ENCODE measurements around the gene RPS16.

RPS16 gene

GRCh38 chr19:39423258-39424086, 12.3 kb downstream of the RPS16 start:
- CTCF ChIA-PET = interaction anchor here (0.6 kb wide), 1 partner anchor 128 kb away, joined by 7 read pairs; no protein-coding TSS in a partner anchor

GRCh38 chr19:39422020-39422419, 13.7 kb downstream of the RPS16 start:
- POLR2A ChIA-PET = interaction anchor here (6.8 kb wide), 1 partner anchor 14 kb away, joined by 78 read pairs; the partner anchor contains the start of gene RPS16
- CTCF ChIA-PET = no interaction called here
- DNase-seq (ENCODE audit: extremely low spot score) = no peak
- no peak for TF ChIP-seq TARDBP (IDR thresholded peaks at IDR 0.05)
- no peak for TF ChIP-seq FOXK2 (IDR thresholded peaks at IDR 0.05)
- TF ChIP-seq L3MBTL2 (conservative IDR thresholded peaks at IDR 0.05) = no peak
- TF ChIP-seq ARNT (IDR thresholded peaks at IDR 0.05) = no peak
- no peak for TF ChIP-seq BHLHE40 (IDR thresholded peaks at IDR 0.05; ENCODE audit: borderline replicate concordance)
- no peak for TF ChIP-seq PKNOX1 (IDR thresholded peaks at IDR 0.05)
- TF ChIP-seq SP1 (IDR thresholded peaks at IDR 0.05) = no peak

More at GRCh38 chr19:39423258-39424086, 12.3 kb downstream of the RPS16 start:
- POLR2A ChIA-PET = interaction anchor here (1.0 to 3.4 kb wide), 4 partner anchors 9 to 22 kb away, joined by 3 to 30 read pairs (median 6); partner anchors contain the start of gene RPS16
- DNase-seq (ENCODE audit: extremely low spot score) = no peak
- no peak for TF ChIP-seq PKNOX1 (IDR thresholded peaks at IDR 0.05)
- TF ChIP-seq FOXK2 (IDR thresholded peaks at IDR 0.05) = no peak
- no peak for TF ChIP-seq SP1 (IDR thresholded peaks at IDR 0.05)
- no peak for TF ChIP-seq ELF4 (IDR thresholded peaks at IDR 0.05)
- TF ChIP-seq SUZ12 (IDR thresholded peaks at IDR 0.05) = no peak
- TF ChIP-seq BHLHE40 (IDR thresholded peaks at IDR 0.05; ENCODE audit: borderline replicate concordance) = no peak
- TF ChIP-seq L3MBTL2 (conservative IDR thresholded peaks at IDR 0.05) = no peak
- no peak for TF ChIP-seq ARNT (IDR thresholded peaks at IDR 0.05)
- TF ChIP-seq CTBP1 (IDR thresholded peaks at IDR 0.05; ENCODE audit: borderline replicate concordance) = no peak
- no peak for TF ChIP-seq NFRKB (IDR thresholded peaks at IDR 0.05)
- TF ChIP-seq ZNF384 (IDR thresholded peaks at IDR 0.05) = no peak
- no peak for TF ChIP-seq FOXA1 (IDR thresholded peaks at IDR 0.05)
- no peak for TF ChIP-seq TARDBP (IDR thresholded peaks at IDR 0.05)
- TF ChIP-seq HDGF (IDR thresholded peaks at IDR 0.05; ENCODE audit: borderline replicate concordance) = no peak

GRCh38 chr19:39420769-39421168, 15.0 kb downstream of the RPS16 start:
- ChIA-PET CTCF (interaction anchor here (1.2 kb wide), 1 partner anchor 15 kb away, joined by 5 read pairs; the partner anchor contains the start of gene RPS16), POLR2A (interaction anchor here (1.6 to 6.8 kb wide), 3 partner anchors 8 to 15 kb away, joined by 4 to 78 read pairs (median 4); partner anchors contain the start of gene RPS16)
- TF ChIP-seq HDGF (IDR thresholded peaks at IDR 0.05; ENCODE audit: borderline replicate concordance) = no peak
- DNase-seq (ENCODE audit: extremely low spot score) = no peak

GRCh38 chr19:39419003-39419402, 16.7 kb downstream of the RPS16 start:
- no peak for TF ChIP-seq ARNT (IDR thresholded peaks at IDR 0.05)
- TF ChIP-seq BHLHE40 (IDR thresholded peaks at IDR 0.05; ENCODE audit: borderline replicate concordance) = no peak
- TF ChIP-seq HDGF (IDR thresholded peaks at IDR 0.05; ENCODE audit: borderline replicate concordance) = no peak
- no peak for TF ChIP-seq FOXA1 (IDR thresholded peaks at IDR 0.05)
- TF ChIP-seq FOXM1 (IDR thresholded peaks at IDR 0.05; ENCODE audit: borderline replicate concordance) = no peak
- no peak for TF ChIP-seq L3MBTL2 (conservative IDR thresholded peaks at IDR 0.05)
- no peak for TF ChIP-seq ELF4 (IDR thresholded peaks at IDR 0.05)
- no peak for TF ChIP-seq SUZ12 (IDR thresholded peaks at IDR 0.05)
- no peak for TF ChIP-seq ZNF384 (IDR thresholded peaks at IDR 0.05)
- TF ChIP-seq PKNOX1 (IDR thresholded peaks at IDR 0.05) = no peak
- TF ChIP-seq LEF1 (IDR thresholded peaks at IDR 0.05; ENCODE audit: borderline replicate concordance) = no peak
- TF ChIP-seq NFRKB (IDR thresholded peaks at IDR 0.05) = no peak
- no peak for TF ChIP-seq TARDBP (IDR thresholded peaks at IDR 0.05)
- TF ChIP-seq SP1 (IDR thresholded peaks at IDR 0.05) = no peak
- no peak for TF ChIP-seq CTBP1 (IDR thresholded peaks at IDR 0.05; ENCODE audit: borderline replicate concordance)
- DNase-seq (ENCODE audit: extremely low spot score) = no peak
- CTCF ChIA-PET = no interaction called here
- POLR2A ChIA-PET = interaction anchor here (6.8 kb wide), 1 partner anchor 17 kb away, joined by 78 read pairs; the partner anchor contains the start of gene RPS16

- ChIA-PET CTCF (no interaction called here), POLR2A (interaction anchor here (6.8 kb wide), 1 partner anchor 18 kb away, joined by 78 read pairs; the partner anchor contains the start of gene RPS16)
- TF ChIP-seq L3MBTL2 (conservative IDR thresholded peaks at IDR 0.05) = no peak
- TF ChIP-seq TARDBP (IDR thresholded peaks at IDR 0.05) = no peak
- TF ChIP-seq SP1 (IDR thresholded peaks at IDR 0.05) = no peak
- TF ChIP-seq FOXK2 (IDR thresholded peaks at IDR 0.05) = no peak
- TF ChIP-seq ZNF384 (IDR thresholded peaks at IDR 0.05) = no peak
- TF ChIP-seq CTBP1 (IDR thresholded peaks at IDR 0.05; ENCODE audit: borderline replicate concordance) = no peak
- TF ChIP-seq FOXM1 (IDR thresholded peaks at IDR 0.05; ENCODE audit: borderline replicate concordance) = no peak
- no peak for TF ChIP-seq HDGF (IDR thresholded peaks at IDR 0.05; ENCODE audit: borderline replicate concordance)
- TF ChIP-seq SUZ12 (IDR thresholded peaks at IDR 0.05) = no peak
- TF ChIP-seq PKNOX1 (IDR thresholded peaks at IDR 0.05) = no peak
- TF ChIP-seq LEF1 (IDR thresholded peaks at IDR 0.05; ENCODE audit: borderline replicate concordance) = no peak
- no peak for TF ChIP-seq BHLHE40 (IDR thresholded peaks at IDR 0.05; ENCODE audit: borderline replicate concordance)
- no peak for DNase-seq (ENCODE audit: extremely low spot score)
Observed at GRCh38 chr19:39417463-39418181, 18.1 kb downstream of the RPS16 start.

All from HEK293T (cell line).